OCI-LY3 (cell line): Measurements from ENCODE around the gene MRPL39.

Experiments
- CTCF ChIP-seq: fragments of 200-600, 300-600 bp; sonication (generic); IDR thresholded peaks from 2 replicates; pipeline ENCODE4 v1.5.1; 2014; ENCODE audit warnings: antibody characterized with exemption, low read length, low read depth
- EZH2phosphoT487 ChIP-seq: fragments of 200-600 bp; shearing (Covaris generic); IDR thresholded peaks from 2 replicates; pipeline ENCODE4 v1.6.1; 2018; ENCODE audit warnings: antibody characterized with exemption, mixed run types, low read depth

GRCh38 chr21:25584833-25585676 lies 22.2 kb downstream of the MRPL39 start:
- TF ChIP-seq CTCF (no peak), EZH2phosphoT487 (no peak)
